SH-SY5Y (cell line): ENCODE measurements around the gene SH2D7.

ENCODE experiments used
- GATA2 ChIP-seq: IDR thresholded peaks from 2 replicates; pipeline ENCODE4 v1.6.1; 2011; ENCODE audit warnings: mild to moderate bottlenecking, low read depth, low read length
- GATA3 ChIP-seq: IDR thresholded peaks from 2 replicates; pipeline ENCODE4 v1.6.1; 2011; ENCODE audit warnings: low read depth, mild to moderate bottlenecking, low read length, moderate library complexity

DNA sequence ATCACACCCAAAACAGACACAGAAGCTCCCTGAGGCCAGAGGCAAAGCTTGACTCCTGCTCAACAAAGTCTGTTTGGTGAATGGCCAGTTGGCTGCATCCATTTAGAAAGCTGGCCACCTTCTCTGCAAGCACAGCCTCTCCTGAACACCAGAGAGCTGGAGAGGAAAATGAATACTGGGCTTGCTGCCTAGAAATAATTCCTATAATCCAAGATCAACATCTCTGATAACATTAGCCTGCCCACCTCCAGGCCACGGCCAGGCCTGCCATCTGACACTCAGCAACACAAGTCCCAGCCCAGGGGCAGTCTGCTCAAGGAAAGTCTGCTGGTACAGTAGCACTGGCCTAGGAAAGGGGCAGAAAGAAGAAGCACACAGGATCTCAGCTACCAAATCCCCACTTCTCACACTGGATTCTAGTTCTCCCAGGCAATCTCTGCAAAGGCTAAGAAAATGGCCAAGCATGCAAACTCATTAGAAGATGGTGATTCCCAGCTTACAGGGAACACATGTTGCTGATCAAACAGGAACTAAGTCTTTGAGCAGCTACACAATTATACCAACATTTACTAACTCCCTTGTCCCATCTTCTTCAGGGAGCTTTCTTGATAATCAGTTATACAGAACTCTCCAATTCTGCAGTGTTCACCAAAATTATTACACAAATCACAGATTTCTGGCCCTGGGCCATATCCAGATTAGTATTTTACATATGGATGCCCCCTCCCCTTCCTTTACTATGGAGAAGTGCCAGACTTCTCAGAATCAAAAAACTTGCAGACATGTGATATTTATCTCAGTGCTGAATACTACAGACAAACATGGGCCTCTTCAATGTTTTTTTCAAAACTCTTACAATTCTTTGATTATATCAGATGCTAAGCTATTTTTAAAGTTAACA is 24.8 kb upstream of the SH2D7 start:
- TF ChIP-seq GATA2 (peak; percentile 98), GATA3 (peak; percentile 91)
